Gastroesophageal sphincter (tissue), 4 donors: ENCODE data around the gene SCNN1A. TPM values are rescaled to one million over a fixed set of nuclear protein-coding genes. Genes with fewer than 3 reads are reported as not detected.

Source experiments
- ATAC-seq: fragments of 150-250 bp; one replicate; pipeline ENCODE4 v1.9.1; 2016; ENCODE audit warnings: mild to moderate bottlenecking, moderate library complexity
- H3K27ac ChIP-seq, 4 donors: fragments of 200-600 bp; sonication (generic) in 3 of 4; 1 replicate in 3 of 4; 2 replicates in 1 of 4; pipeline ENCODE4 v1.5.1; 2016 to 2019
- H3K27me3 ChIP-seq: fragments of 200-600 bp; sonication (generic); one replicate; pipeline ENCODE4 v1.5.1; 2019
- H3K36me3 ChIP-seq, 2 donors: fragments of 200-600 bp; sonication (generic); one replicate each; pipeline ENCODE4 v1.5.1; 2019; ENCODE audit warnings: control low read depth in 1 of 2
- H3K4me1 ChIP-seq, 3 donors: fragments of 200-600 bp; sonication (generic); 1 replicate in 2 of 3; 2 replicates in 1 of 3; pipeline ENCODE4 v1.5.1; 2016 to 2019; ENCODE audit warnings: control low read depth in 2 of 3
- H3K4me3 ChIP-seq, 2 donors: fragments of 200-600 bp; sonication (generic); one replicate each; pipeline ENCODE4 v1.5.1; 2019; ENCODE audit warnings: mild to moderate bottlenecking in 1 of 2, moderate library complexity in 1 of 2
- H3K9me3 ChIP-seq, 3 donors: fragments of 200-600 bp; sonication (generic); one replicate each; pipeline ENCODE4 v1.5.1; 2017 to 2019; ENCODE audit warnings: control low read depth in 2 of 3
- EP300 ChIP-seq: sonication (generic); formaldehyde crosslinking; IDR thresholded peaks from one replicate; pipeline ENCODE4 v1.6.1; 2017; ENCODE audit warnings: antibody characterized with exemption, mild to moderate bottlenecking
- POLR2A ChIP-seq, 2 donors: fragments of 450-650 bp; IDR thresholded peaks; one replicate each; pipeline ENCODE4 v1.6.1; 2017; ENCODE audit warnings: antibody characterized with exemption in 2 of 2, mild to moderate bottlenecking in 2 of 2, moderate library complexity in 1 of 2
- POLR2AphosphoS5 ChIP-seq: sonication (generic); formaldehyde crosslinking; IDR thresholded peaks from one replicate; pipeline ENCODE4 v1.6.1; 2017; ENCODE audit warnings: antibody characterized with exemption
- WGBS, 2 donors: methylation state at CpG; one replicate each; pipeline ENCODE4 v1.1.5; 2018; ENCODE audit warnings: low coverage in 1 of 2; 5-methylcytosine and 5-hydroxymethylcytosine counted together
- total RNA-seq, 4 donors: library from RNA; depleted of rRNA; stranded (reverse); fragments of >200 nt; gene quantifications; one replicate each; pipeline ENCODE4 v1.1.0, GENCODE V29; 2016
- TF ChIP-seq, protein P1 (sequence below), 4 experiments: fragments of 200-600 bp in 2 of 4; fragments of 450-650 bp in 2 of 4; sonication (generic) in 1 of 4; IDR thresholded peaks; one replicate each; pipeline ENCODE4 v1.5.1; 2017 to 2019; ENCODE audit warnings: antibody characterized with exemption in 4 of 4, mild to moderate bottlenecking in 2 of 4, moderate library complexity in 2 of 4

The SCNN1A gene
- total RNA-seq, 4 donors from 2014 or later = 0.62 to 19.9 (median 5.2) TPM; not detected in 1

GRCh38 chr12:6380141-6381121 is 5.1 kb upstream of the SCNN1A start:
- peaks cover 3 to 85% (median 37%) of the 10 kb centered on the region in 3 donors for H3K4me1 ChIP-seq
- H3K27ac ChIP-seq = peak overlapping the region in 1 of 4 donors; percentile 14
- no peak for ATAC-seq
- no peaks in the 10 kb centered on the region for H3K36me3 ChIP-seq
- H3K4me3 ChIP-seq = no peak overlapping the region
- no peak for TF ChIP-seq EP300
- no peak for TF ChIP-seq POLR2AphosphoS5
- TF ChIP-seq, protein P1, sequence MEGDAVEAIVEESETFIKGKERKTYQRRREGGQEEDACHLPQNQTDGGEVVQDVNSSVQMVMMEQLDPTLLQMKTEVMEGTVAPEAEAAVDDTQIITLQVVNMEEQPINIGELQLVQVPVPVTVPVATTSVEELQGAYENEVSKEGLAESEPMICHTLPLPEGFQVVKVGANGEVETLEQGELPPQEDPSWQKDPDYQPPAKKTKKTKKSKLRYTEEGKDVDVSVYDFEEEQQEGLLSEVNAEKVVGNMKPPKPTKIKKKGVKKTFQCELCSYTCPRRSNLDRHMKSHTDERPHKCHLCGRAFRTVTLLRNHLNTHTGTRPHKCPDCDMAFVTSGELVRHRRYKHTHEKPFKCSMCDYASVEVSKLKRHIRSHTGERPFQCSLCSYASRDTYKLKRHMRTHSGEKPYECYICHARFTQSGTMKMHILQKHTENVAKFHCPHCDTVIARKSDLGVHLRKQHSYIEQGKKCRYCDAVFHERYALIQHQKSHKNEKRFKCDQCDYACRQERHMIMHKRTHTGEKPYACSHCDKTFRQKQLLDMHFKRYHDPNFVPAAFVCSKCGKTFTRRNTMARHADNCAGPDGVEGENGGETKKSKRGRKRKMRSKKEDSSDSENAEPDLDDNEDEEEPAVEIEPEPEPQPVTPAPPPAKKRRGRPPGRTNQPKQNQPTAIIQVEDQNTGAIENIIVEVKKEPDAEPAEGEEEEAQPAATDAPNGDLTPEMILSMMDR (IDR thresholded peaks at IDR 0.05) = no peak
- no peak for TF ChIP-seq POLR2A (IDR thresholded peaks at IDR 0.05)
- no peaks in the 10 kb centered on the region for H3K9me3 ChIP-seq
- H3K27me3 ChIP-seq = no peaks in the 10 kb centered on the region
- WGBS, 2 donors = 69 to 73% methylated on average over 9 to 13 of the region's 14 CpGs

- TF ChIP-seq EP300 (no peak), POLR2AphosphoS5 (no peak), POLR2A (IDR thresholded peaks at IDR 0.05) (no peak)
- TF ChIP-seq, protein P1 (IDR thresholded peaks at IDR 0.05) = no peak
- Histone ChIP-seq H3K4me3 (no peak overlapping the region), H3K36me3 (no peaks in the 10 kb centered on the region), H3K27me3 (no peaks in the 10 kb centered on the region), H3K4me1 (peaks cover 3 to 76% (median 32%) of the 10 kb centered on the region in 3 donors), H3K9me3 (no peaks in the 10 kb centered on the region), H3K27ac (peak overlapping the region in 3 of 4 donors; percentile 5 to 14 (median 13))
- ATAC-seq = no peak
- WGBS, 2 donors = 35 to 47% methylated on average over 2 to 9 of the region's 13 CpGs
Measured at GRCh38 chr12:6378709-6379472, 3.5 kb upstream of the SCNN1A start.

- Histone ChIP-seq H3K4me3 (no peak overlapping the region), H3K27ac (peak overlapping the region in 3 of 4 donors; percentile 76 to 81 (median 79)), H3K36me3 (no peaks in the 10 kb centered on the region), H3K4me1 (peaks cover 3 to 65% (median 25%) of the 10 kb centered on the region in 3 donors), H3K27me3 (no peaks in the 10 kb centered on the region), H3K9me3 (no peaks in the 10 kb centered on the region)
- no peak for ATAC-seq
- 59 to 60% methylated on average over 1 to 4 of the region's 4 CpGs for WGBS, 2 donors
- TF ChIP-seq POLR2AphosphoS5 (peak; percentile 11), EP300 (no peak)
Measured at GRCh38 chr12:6377667-6377994, 2.3 kb upstream of the SCNN1A start.

GRCh38 chr12:6376870-6377666 is 1.7 kb upstream of the SCNN1A start:
- Histone ChIP-seq H3K27me3 (no peaks in the 10 kb centered on the region), H3K27ac (peak overlapping the region; percentile 12 to 81 (median 78)), H3K9me3 (no peaks in the 10 kb centered on the region), H3K4me1 (peaks cover 3 to 66% (median 28%) of the 10 kb centered on the region in 3 donors), H3K36me3 (no peaks in the 10 kb centered on the region), H3K4me3 (no peak overlapping the region)
- no peak for ATAC-seq
- WGBS, 2 donors = 67 to 92% methylated on average over 1 to 4 of the region's 10 CpGs
- TF ChIP-seq POLR2A (IDR thresholded peaks at IDR 0.05) (no peak), EP300 (no peak)
- TF ChIP-seq, protein P1 (IDR thresholded peaks at IDR 0.05) = no peak
